GM21390 (cell line): ENCODE measurements around the gene TK1.
A peak's percentile ranks its signal among the peaks of the same experiment; 100 is the strongest.

Experiments
- ATAC-seq: cut with Tn5 transposase; IDR thresholded peaks from one replicate; pipeline ENCODE4 v1.9.1; 2021; ENCODE audit not compliant: unreplicated experiment

Gene TK1

GRCh38 chr17:78219396-78220150, 32.7 kb upstream of the TK1 start:
- no peak for ATAC-seq

GRCh38 chr17:78214706-78215061, 27.8 kb upstream of the TK1 start:
- ATAC-seq = no peak

- peak; percentile 76 for ATAC-seq
Observed at GRCh38 chr17:78214016-78214705, 27.3 kb upstream of the TK1 start, which contains the start of gene BIRC5. Gene BIRC5, plus strand, starts transcription at chr17:78214253. Its CDS starts 64 bp downstream, at chr17:78214317.

- ATAC-seq = no peak
Observed at GRCh38 chr17:78211032-78211431, 24.2 kb upstream of the TK1 start.

GRCh38 chr17:78210111-78210510, 23.3 kb upstream of the TK1 start:
- no peak for ATAC-seq

- ATAC-seq = no peak
Observed at GRCh38 chr17:78208486-78208885, 21.6 kb upstream of the TK1 start.

GRCh38 chr17:78206298-78206697, 19.4 kb upstream of the TK1 start:
- no peak for ATAC-seq

GRCh38 chr17:78205124-78205775, 18.4 kb upstream of the TK1 start:
- no peak for ATAC-seq

- ATAC-seq = no peak
Observed at GRCh38 chr17:78204387-78205123, 17.7 kb upstream of the TK1 start.

- no peak for ATAC-seq
Observed at GRCh38 chr17:78202666-78203065, 15.8 kb upstream of the TK1 start.

GRCh38 chr17:78200451-78200850, 13.6 kb upstream of the TK1 start:
- no peak for ATAC-seq

GRCh38 chr17:78197147-78197832, 10.4 kb upstream of the TK1 start:
- ATAC-seq = no peak

- no peak for ATAC-seq
Observed at GRCh38 chr17:78196716-78197115, 9.9 kb upstream of the TK1 start.

- ATAC-seq = no peak
Observed at GRCh38 chr17:78185981-78186691, 716 bp downstream of the TK1 start.

- no peak for ATAC-seq
Observed at GRCh38 chr17:78184868-78185267, 2.0 kb downstream of the TK1 start.

GRCh38 chr17:78184351-78184750, 2.5 kb downstream of the TK1 start:
- no peak for ATAC-seq

- no peak for ATAC-seq
Observed at GRCh38 chr17:78183916-78184315, 2.9 kb downstream of the TK1 start.

- ATAC-seq = no peak
Observed at GRCh38 chr17:78182504-78182903, 4.3 kb downstream of the TK1 start.

- no peak for ATAC-seq
Observed at GRCh38 chr17:78180508-78180907, 6.3 kb downstream of the TK1 start.

GRCh38 chr17:78180083-78180482, 6.8 kb downstream of the TK1 start:
- ATAC-seq = no peak
